Pons (tissue), 1 donor: ENCODE data around the gene GPR87.

Source experiments
- DNase-seq: peaks from one replicate; pipeline ENCODE4 v3.0.0-alpha.2; 2016; ENCODE audit warnings: low spot score

Gene GPR87

DNA sequence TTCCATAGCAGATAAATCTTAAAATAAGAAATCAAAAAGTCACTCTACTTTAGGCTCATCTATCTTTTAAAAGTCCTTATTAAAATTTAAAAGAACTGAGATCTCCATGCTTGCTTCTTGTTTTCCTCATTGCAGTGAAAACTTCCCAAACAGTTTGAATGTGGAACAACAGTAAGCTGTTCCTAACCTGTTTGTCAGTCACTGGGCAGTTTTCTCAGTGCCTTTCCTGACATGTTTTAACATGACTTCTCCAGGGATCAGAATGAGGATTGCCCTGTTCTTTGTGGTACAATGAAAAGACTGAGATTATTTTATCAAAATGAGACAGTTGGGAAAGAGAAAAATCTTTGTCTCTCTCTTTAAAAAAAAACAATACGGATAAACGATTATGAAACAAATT lies 774 bp downstream of the GPR87 start:
- DNase-seq = no peak

DNA sequence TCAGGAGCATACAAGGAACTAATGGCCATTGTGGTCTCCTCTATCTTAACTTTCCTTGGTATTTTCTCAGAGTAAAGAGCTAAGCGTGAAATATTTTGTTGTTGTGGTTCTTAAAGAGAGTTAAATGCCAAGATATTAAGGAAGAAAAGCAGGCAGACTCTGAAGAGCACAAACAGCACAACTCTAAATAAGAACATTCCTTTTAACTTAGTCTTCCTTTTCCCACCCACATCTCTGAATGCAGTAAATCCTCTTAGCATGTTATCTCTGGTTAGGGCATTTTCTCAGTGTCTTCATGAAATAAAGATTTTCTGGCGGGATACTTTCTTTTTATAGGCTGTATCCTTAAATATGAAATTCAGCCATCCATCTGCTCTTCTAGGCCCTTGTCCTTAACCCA lies 1.5 kb downstream of the GPR87 start:
- DNase-seq = no peak

DNA sequence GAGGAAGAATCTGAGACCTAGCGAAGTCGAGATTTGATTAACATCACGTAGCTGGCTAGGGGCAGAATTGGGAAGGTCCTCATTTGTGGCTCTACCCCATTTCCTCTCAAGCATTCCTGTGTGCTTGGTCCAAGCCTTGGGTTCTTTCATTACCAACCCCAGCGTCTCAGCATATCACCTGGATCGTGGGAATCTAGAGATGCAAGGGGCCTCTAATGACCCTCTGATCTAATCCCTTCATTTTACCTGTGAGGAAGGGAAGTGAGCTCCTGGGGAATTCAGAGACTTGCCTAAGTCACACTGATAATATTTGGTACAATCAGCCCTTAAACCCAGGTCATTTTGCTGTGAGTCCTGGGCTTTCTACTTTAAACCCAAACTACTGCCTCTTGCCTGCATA lies 2.0 kb downstream of the GPR87 start:
- no peak for DNase-seq

DNA sequence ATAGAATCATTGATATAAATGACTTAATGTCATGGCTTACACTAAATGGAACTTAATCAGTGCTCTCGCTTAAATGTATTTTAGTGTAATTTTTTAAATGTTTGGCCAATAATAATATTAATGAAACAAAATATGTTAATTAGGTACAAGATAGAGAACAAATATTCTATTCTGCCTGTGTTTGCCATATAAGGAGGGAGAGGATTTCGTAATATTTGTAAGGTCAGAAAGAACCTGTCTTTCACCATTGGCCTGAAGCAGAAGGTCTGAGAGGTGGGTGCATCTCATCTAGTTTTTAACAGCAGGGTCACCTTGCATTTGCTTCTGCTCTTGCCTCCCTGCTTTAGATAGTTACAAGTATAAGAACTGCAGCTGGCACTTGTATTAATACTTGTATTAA lies 2.5 kb downstream of the GPR87 start:
- DNase-seq = no peak

DNA sequence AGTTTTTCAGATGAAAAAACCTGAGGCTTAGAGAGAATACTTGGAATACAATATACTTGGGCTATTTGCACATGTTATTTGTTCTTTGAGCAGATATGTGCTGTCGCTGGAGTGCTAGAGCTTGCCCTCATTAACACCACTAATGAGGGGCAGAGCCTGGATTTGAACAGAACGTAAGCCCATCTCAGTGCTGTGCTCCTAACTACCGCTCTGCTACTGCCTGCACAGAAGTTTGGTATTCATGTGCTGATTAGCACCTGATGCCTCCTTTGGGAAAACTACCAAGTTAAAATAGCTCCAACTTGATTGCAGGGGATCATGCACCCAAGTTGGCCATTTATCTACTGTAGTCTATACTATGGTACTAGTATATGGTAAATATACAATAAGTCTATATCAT lies 3.6 kb downstream of the GPR87 start:
- no peak for DNase-seq

DNA sequence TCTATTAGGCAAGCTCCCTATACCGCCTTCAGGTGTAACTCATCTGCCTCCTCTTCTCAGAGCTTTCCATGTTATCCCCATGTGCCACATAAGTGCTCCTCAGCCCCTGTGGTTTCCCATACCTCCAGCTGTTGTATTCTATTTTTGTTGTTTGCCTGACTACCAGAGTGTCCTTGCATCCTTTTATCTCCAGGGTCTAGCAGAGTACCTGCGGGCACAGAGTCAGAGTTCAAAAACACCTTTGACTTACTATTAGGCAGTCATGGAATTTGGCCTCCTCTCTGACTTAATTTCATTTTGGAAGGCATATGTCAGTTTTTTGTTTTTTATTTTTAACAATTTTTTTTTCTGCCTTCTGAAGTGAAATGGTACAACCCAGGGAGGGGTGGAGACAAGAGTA lies 7.1 kb downstream of the GPR87 start:
- no peak for DNase-seq

DNA sequence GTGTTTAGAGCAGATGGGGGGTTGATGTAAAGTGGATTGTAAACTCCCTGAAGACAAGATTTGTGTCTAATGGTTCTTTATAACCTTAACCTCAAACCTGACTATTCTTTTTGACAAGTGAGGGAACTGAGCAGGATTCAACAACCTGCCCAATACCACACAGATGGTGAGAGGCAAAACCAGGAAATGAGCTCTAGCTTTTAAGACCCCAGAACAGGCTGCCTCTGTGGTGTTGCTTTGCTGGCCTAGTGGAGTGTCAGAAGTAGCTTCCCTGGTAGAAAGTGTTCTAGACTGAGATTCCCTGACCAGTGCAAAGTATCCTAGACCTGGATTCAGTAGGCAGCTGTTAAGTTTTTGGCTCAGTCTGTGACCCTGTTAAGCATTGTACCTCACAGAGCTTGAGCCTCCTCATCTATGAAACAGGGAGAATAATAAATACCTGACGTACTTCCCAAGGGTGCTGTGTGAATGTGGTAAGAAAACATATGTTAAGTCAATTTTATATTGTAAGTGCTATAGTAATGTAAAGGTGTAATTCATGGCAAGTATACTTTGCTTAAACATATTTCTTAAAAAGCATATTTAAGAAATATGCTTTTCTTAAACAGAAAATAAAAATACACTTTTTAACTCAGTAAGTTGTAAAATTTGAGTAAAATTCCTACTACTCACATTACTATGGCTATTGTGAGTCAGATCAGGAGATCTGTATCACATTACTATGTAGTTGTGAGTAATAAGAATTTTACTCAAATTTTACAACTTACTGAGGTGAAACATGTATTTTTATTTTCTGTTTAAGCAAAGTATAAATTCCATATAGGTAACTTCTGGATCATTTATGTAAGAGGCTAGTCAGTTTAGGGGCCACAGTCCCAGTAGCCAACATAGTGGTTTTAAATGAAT lies 8.8 kb downstream of the GPR87 start:
- no peak for DNase-seq

DNA sequence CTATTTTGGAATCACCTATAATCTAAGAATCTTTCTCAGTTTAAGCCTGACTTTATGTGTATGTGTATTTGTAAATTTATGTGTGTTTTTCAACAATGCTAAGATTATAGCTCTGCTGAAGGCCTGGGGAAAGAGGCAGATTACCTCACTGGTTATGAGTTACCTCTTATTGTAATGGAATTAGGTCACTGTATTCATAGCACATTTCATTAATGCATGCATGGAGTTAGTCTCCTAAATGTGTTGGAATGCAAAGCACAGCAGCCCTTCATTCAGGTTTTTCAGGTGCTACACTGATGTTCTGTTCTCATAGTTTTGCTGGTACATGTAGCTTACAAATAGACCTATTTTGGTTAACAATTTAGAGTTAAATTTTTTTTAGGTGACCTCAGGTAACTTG lies 9.5 kb downstream of the GPR87 start:
- no peak for DNase-seq

DNA sequence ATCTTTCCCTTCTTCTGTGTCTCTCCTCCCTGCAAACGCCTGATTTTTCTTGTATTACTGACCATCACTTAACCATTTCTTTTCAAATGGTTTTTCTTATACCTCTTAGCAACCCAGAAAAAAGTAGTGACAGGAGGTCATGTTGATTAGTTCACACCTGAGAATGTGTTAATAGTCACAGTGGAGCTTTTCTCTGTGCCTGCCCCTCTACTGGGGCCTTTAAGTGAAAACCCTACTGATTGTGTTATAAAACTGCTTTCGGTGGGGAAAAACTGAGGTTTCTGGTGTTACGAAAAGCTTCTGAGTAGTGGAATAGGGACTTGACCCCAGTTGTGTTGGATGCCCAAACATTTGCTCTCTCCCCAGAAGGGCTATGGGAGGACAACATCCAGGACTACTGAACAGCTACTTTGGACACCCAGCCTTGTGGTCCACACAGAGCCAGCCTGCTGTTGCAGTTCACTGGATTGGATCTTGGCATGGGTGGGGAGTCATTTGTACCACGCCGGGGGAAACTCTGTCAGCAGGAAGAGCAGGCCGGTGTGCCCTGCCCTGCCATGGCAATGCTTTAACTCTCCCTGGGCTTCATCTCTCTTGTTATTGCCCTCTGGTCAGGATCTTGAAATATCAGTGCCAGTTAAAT lies 10.3 kb downstream of the GPR87 start:
- no peak for DNase-seq

DNA sequence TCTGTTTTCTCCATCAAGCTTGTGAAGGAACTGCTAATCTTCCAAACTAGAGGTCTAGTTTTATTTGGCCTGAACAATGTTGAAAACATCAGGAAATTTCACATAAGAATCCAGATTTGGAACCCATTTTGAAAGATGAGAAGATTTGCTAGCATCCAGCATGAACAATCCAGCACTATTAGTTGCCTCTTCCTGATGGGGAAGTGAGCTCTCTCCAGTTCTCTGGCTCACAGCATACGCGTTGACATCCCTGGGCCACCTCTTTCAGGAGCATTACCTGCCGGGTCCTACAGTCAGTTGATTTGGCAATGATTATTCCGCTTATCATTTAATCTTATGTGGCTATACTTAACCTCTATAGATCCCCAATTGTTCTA lies 10.9 kb downstream of the GPR87 start:
- DNase-seq = no peak

DNA sequence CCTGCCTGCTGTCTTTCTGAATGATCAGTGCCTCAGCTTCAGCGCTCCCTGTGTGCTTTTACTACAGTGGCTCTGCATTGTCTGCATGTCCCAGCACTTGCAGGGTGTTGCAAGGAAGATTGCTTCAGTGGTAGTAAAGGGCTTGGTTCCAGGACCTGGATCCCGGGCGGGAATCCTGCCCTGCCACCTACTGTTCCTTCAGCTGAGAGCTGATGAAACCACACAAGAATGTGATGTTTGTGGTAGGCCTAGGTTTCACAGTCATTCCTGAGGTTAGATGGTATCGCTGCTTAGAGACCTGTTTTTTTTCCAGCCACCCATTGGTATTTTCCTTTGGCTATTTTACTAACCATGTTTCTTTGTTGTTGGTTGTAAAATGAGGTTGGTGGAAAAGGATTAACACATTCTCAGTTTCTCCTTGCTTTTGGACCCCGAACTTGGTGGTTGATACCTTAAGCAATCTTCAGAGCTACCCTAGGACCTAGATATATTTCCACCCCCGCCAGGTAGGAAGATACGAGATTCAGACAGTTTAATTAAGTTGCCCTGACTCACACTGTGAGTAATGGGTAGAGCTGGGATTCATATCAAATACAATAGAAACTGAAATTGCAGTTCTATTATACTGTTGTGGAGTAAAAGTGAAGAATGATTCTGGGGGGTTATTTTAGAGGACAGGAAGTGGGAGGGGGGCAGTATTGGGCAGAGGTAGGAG lies 11.4 kb downstream of the GPR87 start:
- DNase-seq = no peak

DNA sequence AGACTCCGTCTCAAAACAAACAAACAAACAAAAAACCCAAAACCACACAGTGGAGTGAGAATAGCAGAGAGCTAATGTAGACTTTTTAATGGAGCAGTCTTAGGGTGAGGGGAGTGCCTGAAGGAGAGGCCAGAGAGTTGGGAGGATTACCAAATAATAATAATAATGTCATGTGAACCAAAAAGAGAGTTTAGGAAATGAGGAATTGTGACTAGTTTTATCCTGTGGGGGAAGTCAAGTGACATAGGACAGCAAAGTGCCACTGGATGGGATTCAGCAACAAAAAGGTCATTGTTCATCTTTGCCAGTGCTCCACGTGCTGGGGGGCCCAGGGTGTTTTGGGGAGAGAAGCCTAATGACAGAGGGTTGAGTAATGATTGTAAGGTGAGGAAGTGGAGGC lies 12.9 kb downstream of the GPR87 start:
- DNase-seq = no peak

DNA sequence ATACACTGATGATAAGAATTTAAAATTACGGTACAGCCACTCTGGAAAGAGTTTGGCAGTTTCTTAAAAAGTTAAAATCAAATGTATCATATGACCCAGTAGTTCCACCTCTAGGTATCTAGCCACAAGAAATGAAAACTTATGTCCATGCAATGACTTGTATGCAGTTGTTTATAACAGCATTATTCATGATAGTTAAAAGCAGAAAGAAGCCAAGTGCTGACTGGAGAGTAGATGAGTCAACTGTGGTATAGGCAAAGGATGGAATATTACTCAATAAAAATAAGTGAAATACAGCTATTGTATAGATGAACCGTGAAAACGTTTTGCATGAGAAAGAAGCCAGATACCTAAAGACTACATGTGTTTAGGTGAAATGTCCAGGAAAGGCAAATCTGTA lies 14.8 kb downstream of the GPR87 start:
- DNase-seq = no peak

DNA sequence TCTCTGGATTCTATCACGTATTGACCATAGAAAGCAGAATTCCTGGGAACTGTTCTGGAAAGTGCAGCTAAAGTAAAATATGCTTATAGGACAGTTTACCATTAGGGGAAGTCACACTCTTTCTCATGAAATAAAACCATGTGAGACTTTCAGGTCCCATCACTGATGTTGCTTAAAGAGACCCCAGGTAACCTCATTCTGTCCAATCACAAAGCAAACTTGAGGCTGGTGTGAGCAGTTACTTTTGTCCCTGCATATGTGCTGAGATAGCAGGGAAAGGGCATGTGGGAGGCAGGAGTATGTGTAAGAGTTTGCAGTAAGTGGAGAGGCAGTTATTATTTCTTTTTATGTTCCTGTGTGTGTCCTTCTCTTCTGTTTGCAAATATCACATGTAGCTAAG lies 16.1 kb downstream of the GPR87 start:
- DNase-seq = no peak

DNA sequence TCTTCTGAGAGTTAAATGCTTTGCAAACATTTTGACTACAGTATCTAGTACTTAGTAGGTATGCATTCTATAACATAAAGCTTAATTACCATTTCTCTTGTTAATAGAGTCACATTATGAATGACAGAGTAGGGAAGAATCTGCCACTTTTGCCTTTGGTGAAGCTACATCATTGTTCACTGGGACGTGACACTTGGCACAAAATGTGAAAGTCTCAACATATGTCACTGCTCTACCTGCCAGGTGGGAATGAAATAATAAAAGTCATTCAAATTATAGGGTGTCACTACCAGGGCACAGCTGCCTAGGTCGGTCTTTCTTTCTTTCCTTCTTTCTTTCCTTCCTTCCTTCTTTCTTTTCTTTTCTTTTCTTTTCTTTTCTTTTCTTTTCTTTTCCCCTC lies 17.6 kb downstream of the GPR87 start:
- DNase-seq = no peak

DNA sequence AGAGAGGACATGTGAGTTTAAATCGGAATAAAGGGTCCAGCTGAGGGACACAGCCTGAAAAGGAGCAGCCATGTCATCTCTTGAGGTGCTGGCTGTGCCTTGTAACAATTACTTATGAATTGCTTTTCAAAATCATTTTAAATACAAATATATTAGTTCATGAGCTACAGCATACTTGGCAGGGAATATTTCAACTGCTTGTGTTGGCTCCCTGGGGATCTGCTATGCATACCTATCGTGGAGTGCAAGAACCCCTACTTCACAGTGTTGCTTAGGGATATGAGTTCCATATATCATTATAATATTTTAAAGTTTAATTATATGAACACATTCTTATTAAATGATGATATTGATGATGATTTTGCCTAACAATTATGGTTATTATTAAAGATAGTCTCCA lies 19.2 kb downstream of the GPR87 start:
- DNase-seq = no peak

DNA sequence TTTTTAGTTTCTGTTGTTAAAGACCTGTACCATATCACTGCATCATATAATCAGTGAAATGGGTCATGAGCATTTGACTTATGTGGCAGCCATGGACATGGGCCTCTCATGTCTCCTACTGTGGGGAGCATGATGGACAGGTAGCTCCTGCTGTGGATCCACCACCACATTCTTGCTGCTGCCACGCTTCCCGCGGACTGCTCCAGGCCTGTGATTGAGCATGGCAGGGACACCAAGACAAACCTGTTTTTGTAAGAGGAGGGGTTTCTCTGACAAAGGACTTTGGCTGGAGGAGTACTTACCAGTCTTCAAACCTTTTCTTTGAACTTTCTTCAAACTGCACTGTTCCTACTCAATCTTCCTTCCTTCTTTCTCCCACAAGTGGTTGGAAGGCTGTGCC lies 20.4 kb downstream of the GPR87 start:
- no peak for DNase-seq

DNA sequence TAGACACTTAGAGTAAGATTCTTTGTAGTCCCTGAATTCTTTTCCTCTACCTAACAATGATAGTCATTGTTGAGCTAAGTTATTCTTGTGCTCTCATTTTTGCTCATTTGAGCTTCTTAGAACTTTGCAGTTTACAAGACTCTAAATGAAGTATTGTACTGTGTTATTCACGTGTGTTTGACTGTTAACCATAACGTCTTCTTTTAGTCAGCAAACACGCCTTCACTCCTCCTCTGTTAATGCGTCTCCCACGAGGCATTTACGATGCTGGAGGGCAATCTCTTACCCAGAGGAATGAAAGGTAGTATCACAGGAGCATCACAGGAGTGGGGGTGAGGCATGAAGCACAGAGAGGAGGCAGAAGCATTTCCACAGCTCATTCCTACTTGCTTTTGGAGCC lies 23.5 kb downstream of the GPR87 start:
- no peak for DNase-seq

DNA sequence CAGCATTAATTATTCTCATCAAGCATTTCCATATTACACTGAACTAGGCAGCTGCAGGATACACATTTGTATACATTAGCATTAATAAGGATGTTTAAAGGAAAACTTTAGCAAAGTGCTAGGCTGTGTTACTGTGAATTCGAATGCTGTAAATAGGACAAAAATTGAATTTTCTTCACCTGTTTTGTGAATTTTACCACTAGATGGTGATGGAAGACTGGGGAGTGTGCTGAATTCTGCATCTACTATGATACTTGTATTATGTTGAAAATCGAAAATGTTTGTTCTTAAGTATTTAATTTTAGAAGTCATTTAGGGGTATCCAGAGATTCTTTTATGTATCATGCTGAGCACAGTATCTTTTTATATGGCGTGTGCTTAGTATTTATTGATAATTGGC lies 25.9 kb downstream of the GPR87 start:
- DNase-seq = peak; percentile 54

DNA sequence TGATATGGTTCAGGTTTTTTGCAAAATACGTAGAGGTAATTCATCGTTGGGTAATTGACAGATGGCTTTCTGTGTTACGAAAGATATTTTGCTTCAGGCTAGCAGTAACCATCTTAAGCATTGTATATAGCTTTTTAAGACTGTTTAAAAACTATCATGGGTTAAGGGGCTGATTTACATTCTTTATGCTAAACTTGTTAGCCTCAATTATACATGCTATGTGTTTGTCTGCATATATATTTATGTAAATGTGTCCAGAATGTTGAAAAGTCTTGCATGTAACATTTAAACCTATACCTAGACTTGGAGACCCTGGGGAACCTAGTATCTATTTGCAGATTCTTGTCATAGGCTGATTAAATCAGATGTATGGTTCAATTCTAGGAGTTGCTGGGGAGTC lies 27.2 kb downstream of the GPR87 start:
- no peak for DNase-seq

DNA sequence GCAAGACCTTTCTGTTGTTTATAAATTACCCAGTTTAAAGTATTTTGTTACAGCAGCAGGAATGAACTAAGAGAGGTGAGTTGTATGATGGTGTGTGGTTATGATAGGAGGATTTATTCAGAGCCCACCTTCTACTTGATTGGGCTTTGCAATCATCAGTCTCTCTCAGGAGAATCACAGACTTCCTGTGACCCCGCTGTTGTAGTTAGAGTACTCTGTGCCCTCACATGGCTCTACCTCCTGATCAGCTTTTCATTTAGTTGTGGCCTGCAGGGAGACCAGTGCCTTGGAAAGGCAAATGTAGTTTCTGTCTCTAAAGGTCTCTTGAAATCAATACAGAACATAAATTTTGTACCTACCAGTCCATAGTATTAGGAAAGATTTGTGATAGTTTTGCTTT lies 30.7 kb downstream of the GPR87 start:
- DNase-seq = no peak

DNA sequence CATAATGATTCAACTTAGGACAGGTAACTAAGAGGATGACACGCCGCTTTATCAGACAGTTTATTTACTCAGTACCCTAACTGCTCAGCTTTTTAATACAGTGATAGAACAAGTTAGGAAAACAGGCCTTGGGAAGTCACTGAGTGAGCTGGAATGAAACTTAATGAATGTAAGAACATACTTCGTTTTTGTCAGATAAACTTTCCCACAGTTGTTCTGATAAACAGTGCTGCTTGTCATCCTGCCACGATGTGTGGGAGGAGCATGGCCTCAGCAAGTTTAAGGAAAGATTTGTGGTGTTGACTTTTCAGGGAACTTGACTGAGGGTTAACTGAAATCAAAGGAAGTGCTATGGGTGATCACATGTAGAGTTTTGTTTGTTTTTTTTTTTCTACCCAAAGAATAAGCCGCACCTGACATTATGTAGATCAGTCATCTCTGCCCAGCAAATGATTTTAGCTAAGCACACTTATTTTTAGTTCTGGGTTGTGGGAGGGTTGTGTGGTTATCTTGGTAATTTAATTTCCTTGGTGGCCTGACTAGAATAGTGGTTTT lies 32.6 kb downstream of the GPR87 start:
- no peak for DNase-seq

DNA sequence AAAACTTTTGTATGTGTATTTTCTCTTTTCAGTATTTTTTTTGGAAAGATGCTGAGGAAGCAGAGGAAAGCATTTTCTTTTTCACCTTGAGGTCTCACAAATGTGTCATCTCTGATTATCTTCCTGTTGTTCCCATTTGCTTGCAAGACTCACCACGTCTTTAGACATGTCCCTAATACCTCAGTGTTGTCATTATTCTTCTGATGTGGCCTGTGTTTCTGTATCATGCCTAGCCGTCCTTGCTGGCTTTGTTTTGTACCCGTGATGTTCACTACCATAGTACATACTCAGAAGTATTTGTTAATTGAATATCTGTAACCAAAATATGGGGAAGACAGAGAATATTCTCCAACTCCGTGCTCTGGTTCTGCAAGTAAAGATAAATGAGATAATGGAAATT lies 33.2 kb downstream of the GPR87 start:
- no peak for DNase-seq
